Mesothelial cell of epicardium (in vitro differentiated cells): Measurements from ENCODE around the gene CNTNAP4. TPM values are rescaled to one million over a fixed set of nuclear protein-coding genes. Genes with fewer than 3 reads are reported as not detected.

ENCODE experiments used
- DNase-seq, 2 experiments: peaks; one replicate each; pipeline ENCODE4 v3.0.0; 2021; ENCODE audit warnings: low spot score in 2 of 2; ENCODE audit not compliant: unreplicated experiment in 2 of 2
- H3K27ac Mint-ChIP-seq: 2 replicates; pipeline ENCODE4 v1.8.0; 2021; ENCODE audit warnings: mixed read lengths
- H3K27me3 Mint-ChIP-seq: 2 replicates; pipeline ENCODE4 v1.8.0; 2021; ENCODE audit warnings: low read depth, mixed read lengths
- H3K36me3 Mint-ChIP-seq: 2 replicates; pipeline ENCODE4 v1.8.0; 2021; ENCODE audit warnings: mixed read lengths
- H3K4me1 Mint-ChIP-seq: 2 replicates; pipeline ENCODE4 v1.8.0; 2021; ENCODE audit warnings: mixed read lengths
- H3K4me3 Mint-ChIP-seq: 2 replicates; pipeline ENCODE4 v1.8.0; 2021; ENCODE audit warnings: mild to moderate bottlenecking, moderate library complexity, mixed read lengths
- H3K9me3 Mint-ChIP-seq: 2 replicates; pipeline ENCODE4 v1.8.0; 2021; ENCODE audit warnings: mixed read lengths
- total RNA-seq: library from RNA; stranded (reverse); gene quantifications from 3 replicates; pipeline ENCODE4 v1.2.1, GENCODE V29; 2021
- TF ChIP-seq, protein P1 (sequence below): fragments of 200-600 bp; sonication (generic); IDR thresholded peaks from one replicate; pipeline ENCODE4 v1.5.0; 2021; ENCODE audit warnings: antibody characterized with exemption; ENCODE audit not compliant: unreplicated experiment

The CNTNAP4 gene
- total RNA-seq, 1 donor from 2014 or later: 3.6 TPM

DNA sequence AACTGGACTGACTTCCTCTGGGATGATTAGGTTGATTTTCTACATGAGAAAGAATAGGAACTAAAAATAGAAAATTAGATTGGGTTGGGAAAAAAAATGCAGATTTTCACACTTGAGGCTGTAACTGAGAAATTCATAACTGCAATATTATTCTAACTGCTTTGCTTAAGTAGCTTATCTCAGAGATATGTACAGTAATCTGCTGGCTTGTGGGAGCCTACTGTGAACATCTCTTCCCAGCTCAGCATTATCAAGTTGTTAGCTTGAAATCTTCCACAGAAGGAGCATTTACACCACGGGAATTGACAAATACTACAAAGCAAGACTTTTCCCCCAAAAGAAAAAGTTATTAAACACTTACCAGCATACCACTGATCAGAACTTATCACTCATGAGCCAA lies 58.9 kb downstream of the CNTNAP4 start:
- DNase-seq: no peak
- no peak overlapping the region for H3K27ac Mint-ChIP-seq
- H3K9me3 Mint-ChIP-seq: peaks cover 22% of the 10 kb centered on the region
- no peaks in the 10 kb centered on the region for H3K36me3 Mint-ChIP-seq
- no peaks in the 10 kb centered on the region for H3K4me1 Mint-ChIP-seq
- TF ChIP-seq, protein P1, sequence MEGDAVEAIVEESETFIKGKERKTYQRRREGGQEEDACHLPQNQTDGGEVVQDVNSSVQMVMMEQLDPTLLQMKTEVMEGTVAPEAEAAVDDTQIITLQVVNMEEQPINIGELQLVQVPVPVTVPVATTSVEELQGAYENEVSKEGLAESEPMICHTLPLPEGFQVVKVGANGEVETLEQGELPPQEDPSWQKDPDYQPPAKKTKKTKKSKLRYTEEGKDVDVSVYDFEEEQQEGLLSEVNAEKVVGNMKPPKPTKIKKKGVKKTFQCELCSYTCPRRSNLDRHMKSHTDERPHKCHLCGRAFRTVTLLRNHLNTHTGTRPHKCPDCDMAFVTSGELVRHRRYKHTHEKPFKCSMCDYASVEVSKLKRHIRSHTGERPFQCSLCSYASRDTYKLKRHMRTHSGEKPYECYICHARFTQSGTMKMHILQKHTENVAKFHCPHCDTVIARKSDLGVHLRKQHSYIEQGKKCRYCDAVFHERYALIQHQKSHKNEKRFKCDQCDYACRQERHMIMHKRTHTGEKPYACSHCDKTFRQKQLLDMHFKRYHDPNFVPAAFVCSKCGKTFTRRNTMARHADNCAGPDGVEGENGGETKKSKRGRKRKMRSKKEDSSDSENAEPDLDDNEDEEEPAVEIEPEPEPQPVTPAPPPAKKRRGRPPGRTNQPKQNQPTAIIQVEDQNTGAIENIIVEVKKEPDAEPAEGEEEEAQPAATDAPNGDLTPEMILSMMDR: no peak
- H3K27me3 Mint-ChIP-seq: no peaks in the 10 kb centered on the region
- H3K4me3 Mint-ChIP-seq: no peak overlapping the region

DNA sequence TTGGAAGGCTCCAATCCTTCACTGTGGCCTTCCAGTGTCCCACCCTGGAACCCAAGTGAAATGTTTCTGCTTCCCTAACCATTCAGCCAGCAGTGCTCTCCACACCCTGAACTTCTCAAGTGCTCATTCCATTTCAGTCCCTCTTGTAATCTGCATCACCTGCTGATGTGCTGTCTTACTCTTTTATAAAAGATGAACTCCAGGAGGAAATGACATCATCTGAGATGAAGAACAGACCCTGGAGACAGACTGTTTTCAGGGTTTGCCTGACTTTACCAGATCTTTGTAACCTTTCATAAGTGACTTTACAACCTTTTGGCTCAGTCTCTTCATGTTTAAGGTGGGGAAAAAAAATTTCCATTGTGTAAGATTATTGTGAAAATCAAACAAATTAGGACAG lies 61.3 kb downstream of the CNTNAP4 start:
- peaks cover 2% of the 10 kb centered on the region for H3K27me3 Mint-ChIP-seq
- H3K4me3 Mint-ChIP-seq: no peak overlapping the region
- H3K27ac Mint-ChIP-seq: no peak overlapping the region
- DNase-seq: no peak
- TF ChIP-seq, protein P1: no peak
- H3K36me3 Mint-ChIP-seq: no peaks in the 10 kb centered on the region
- peaks cover 19% of the 10 kb centered on the region for H3K9me3 Mint-ChIP-seq
- H3K4me1 Mint-ChIP-seq: no peaks in the 10 kb centered on the region

DNA sequence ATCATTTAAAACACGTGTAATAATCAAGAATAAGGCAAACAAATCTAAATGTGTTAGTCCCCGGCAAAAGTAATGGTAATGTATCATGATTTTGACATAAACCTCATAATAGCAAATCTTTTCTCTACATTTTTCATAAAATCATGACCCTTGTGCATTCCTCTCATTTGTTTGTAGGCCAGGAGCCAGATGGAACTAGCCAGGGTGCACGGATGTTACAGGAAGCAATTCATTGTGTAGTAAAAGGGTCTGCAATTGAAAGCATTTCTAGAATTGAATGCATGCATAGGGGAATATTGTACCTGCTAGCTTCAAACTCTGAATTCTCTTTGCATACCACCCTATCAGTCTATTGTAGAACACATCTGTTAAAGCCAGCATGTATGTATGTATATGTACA lies 66.6 kb downstream of the CNTNAP4 start:
- TF ChIP-seq, protein P1: no peak
- no peaks in the 10 kb centered on the region for H3K9me3 Mint-ChIP-seq
- no peak overlapping the region for H3K4me3 Mint-ChIP-seq
- H3K4me1 Mint-ChIP-seq: peaks cover 10% of the 10 kb centered on the region
- peaks cover 2% of the 10 kb centered on the region for H3K27me3 Mint-ChIP-seq
- DNase-seq: no peak
- H3K27ac Mint-ChIP-seq: no peak overlapping the region
- H3K36me3 Mint-ChIP-seq: no peaks in the 10 kb centered on the region

DNA sequence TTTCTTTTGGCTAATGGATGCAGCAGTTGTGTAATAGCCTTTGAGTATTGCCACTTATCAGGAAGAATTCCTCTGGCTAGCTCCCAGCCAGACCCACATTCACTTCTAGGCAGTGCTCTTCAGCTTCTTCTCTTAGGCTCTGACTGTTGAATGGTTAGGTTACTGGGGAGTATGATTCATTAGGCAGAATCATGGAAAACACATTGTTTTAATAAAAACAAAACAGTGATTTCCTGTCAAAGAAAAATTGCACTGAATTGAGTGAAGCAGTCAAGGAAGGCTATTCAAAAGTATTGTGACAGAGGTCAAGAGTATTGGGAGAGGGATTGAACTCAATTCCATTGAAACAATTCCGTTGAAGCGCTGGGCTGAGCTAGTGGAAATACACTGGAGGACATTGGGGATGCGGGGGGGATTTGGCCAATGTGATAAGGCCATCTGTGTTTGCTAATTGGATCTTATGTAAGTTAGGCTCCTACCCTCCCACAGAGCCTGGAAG lies 68.0 kb downstream of the CNTNAP4 start:
- no peak for DNase-seq
- Mint-ChIP-seq H3K4me1 (peaks cover 10% of the 10 kb centered on the region), H3K27ac (no peak overlapping the region), H3K36me3 (no peaks in the 10 kb centered on the region), H3K27me3 (peaks cover 2% of the 10 kb centered on the region), H3K4me3 (no peak overlapping the region), H3K9me3 (no peaks in the 10 kb centered on the region)
- TF ChIP-seq, protein P1: no peak

DNA sequence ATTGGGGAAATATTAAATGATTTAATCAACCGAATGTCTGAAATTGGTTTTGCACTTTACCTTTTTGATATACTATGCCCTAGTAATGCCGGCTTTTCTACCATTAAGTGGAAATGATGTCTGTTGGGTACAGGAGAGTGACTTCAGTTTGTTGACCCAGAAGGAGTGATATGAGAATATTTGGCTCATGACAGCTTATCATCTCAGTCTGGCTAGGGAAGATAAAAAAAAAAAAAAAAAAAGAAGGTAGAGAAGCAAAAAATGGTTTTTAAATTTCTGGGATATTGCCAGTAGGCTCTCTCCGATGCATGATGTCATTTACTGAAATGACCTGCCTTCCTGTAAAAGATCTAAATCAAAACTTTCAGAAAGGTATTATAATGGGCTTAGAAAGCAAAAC lies 69.0 kb downstream of the CNTNAP4 start:
- DNase-seq: no peak
- Mint-ChIP-seq H3K27me3 (peaks cover 2% of the 10 kb centered on the region), H3K36me3 (no peaks in the 10 kb centered on the region), H3K4me3 (no peak overlapping the region), H3K27ac (no peak overlapping the region), H3K4me1 (peaks cover 10% of the 10 kb centered on the region), H3K9me3 (no peaks in the 10 kb centered on the region)
- TF ChIP-seq, protein P1: no peak

DNA sequence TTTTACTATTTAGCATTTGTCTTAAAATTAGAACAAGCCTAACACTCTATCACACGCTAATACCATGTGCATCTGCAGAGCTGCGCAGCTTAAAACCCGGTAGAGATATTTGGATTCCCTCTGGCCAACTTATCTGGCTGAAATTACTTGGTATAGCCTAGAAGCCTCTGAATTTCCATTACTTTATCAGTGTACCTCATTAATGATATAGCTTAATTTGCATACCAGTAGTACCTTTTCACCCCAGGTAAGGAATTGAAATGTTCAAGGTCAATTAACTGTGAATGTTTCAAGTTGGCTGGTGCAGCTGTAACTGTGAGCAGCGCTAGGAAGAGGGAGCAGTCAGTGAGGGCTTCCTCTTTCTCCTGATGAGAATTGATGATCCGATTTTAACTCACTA lies 74.2 kb downstream of the CNTNAP4 start:
- Mint-ChIP-seq H3K4me1 (no peaks in the 10 kb centered on the region), H3K27ac (no peak overlapping the region), H3K4me3 (no peak overlapping the region), H3K36me3 (no peaks in the 10 kb centered on the region), H3K27me3 (no peaks in the 10 kb centered on the region), H3K9me3 (no peaks in the 10 kb centered on the region)
- TF ChIP-seq, protein P1: no peak
- DNase-seq: no peak
